H1 (cell line): ENCODE results near the gene TUBGCP6. TPM values are rescaled to one million over a fixed set of nuclear protein-coding genes. Genes with fewer than 3 reads are reported as not detected.

Source experiments
- CTCF ChIA-PET: fragments of 300-600 bp; sonication (Branson Sonifier 250); formaldehyde crosslinking; loops from one replicate; lab custom pipeline; 2021; ENCODE audit not compliant: partially characterized antibody; lab: Charles Lee
- POLR2A ChIA-PET: fragments of 300-600 bp; sonication (Branson Sonifier 250); formaldehyde crosslinking; loops from one replicate; lab custom pipeline; 2021; ENCODE audit warnings: inconsistent platforms; ENCODE audit not compliant: partially characterized antibody; lab: Charles Lee
- DNase-seq, 2 experiments: peaks; one replicate each; pipeline versions ENCODE4 v3.0.0 to v3.0.0-alpha.2; 2010 to 2022; ENCODE audit warnings: low spot score in 2 of 2, low read depth in 1 of 2, mixed read lengths in 1 of 2
- FAIRE-seq: peaks from 2 replicates; lab custom pipeline; 2011; peaks lifted over from hg19 to GRCh38; lab: Jason Lieb, UNC
- H2AFZ ChIP-seq: 2 replicates; pipeline ENCODE4 v1.8.1; 2012; ENCODE audit warnings: low read length, inconsistent platforms
- H2AK5ac ChIP-seq: 2 replicates; pipeline ENCODE4 v1.6.1; 2013; ENCODE audit warnings: low read depth, low read length
- H2BK120ac ChIP-seq: replicated peaks from 2 replicates; pipeline ENCODE3; 2013; ENCODE audit warnings: low read depth, low read length, inconsistent platforms
- H2BK12ac ChIP-seq: 2 replicates; pipeline ENCODE4 v1.6.1; 2013; ENCODE audit warnings: low read depth, low read length
- H2BK15ac ChIP-seq: 2 replicates; pipeline ENCODE4 v1.6.1; 2013; ENCODE audit warnings: low read length
- H2BK20ac ChIP-seq: 2 replicates; pipeline ENCODE4 v1.6.1; 2013; ENCODE audit warnings: low read length
- H2BK5ac ChIP-seq: 2 replicates; pipeline ENCODE4 v1.6.1; 2013; ENCODE audit warnings: low read depth, low read length
- H3K14ac ChIP-seq: 2 replicates; pipeline ENCODE4 v1.6.1; 2013; ENCODE audit warnings: inconsistent platforms; ENCODE audit not compliant: insufficient read length
- H3K18ac ChIP-seq: 2 replicates; pipeline ENCODE4 v1.6.1; 2013; ENCODE audit warnings: low read length; ENCODE audit errors: extremely low read depth
- H3K23ac ChIP-seq: 2 replicates; pipeline ENCODE4 v1.6.1; 2013; ENCODE audit warnings: inconsistent platforms; ENCODE audit not compliant: insufficient read length
- H3K23me2 ChIP-seq: 2 replicates; pipeline ENCODE4 v1.6.1; 2013; ENCODE audit warnings: low read depth, low read length
- H3K27ac ChIP-seq: 2 replicates; pipeline ENCODE4 v1.6.1; 2011; ENCODE audit warnings: low read depth, low read length, inconsistent platforms
- H3K27me3 ChIP-seq, 4 experiments: replicated peaks in 1 of 4; 1 replicate in 1 of 4; 2 replicates in 3 of 4; pipeline versions ENCODE4 v1.6.1 to v1.8.1; 2011 to 2013; ENCODE audit warnings: low read length in 3 of 4, mild to moderate bottlenecking in 3 of 4, inconsistent platforms in 2 of 4, mixed read lengths in 2 of 4, moderate library complexity in 1 of 4; ENCODE audit not compliant: control insufficient read depth in 3 of 4, insufficient read depth in 3 of 4; ENCODE audit errors: extremely low read depth in 1 of 4
- H3K36me3 ChIP-seq, 4 experiments: 2 replicates each; pipeline versions ENCODE4 v1.6.1 to v1.8.1; 2011 to 2013; ENCODE audit warnings: mild to moderate bottlenecking in 4 of 4, low read length in 3 of 4, moderate library complexity in 2 of 4, control low read depth in 1 of 4, inconsistent platforms in 1 of 4; ENCODE audit not compliant: insufficient read depth in 4 of 4, control insufficient read depth in 2 of 4
- H3K4ac ChIP-seq: replicated peaks from 2 replicates; pipeline ENCODE3; 2013; ENCODE audit warnings: low read length, low read depth, mixed read lengths, inconsistent platforms; ENCODE audit not compliant: insufficient read length
- H3K4me1 ChIP-seq, 4 experiments: replicated peaks in 1 of 4; 1 replicate in 1 of 4; 2 replicates in 3 of 4; pipeline versions ENCODE4 v1.6.1 to v1.8.1; 2011 to 2013; ENCODE audit warnings: low read length in 3 of 4, inconsistent platforms in 2 of 4, mixed read lengths in 1 of 4; ENCODE audit not compliant: insufficient read depth in 4 of 4, control insufficient read depth in 3 of 4
- H3K4me2 ChIP-seq, 2 experiments: 2 replicates each; pipeline versions ENCODE4 v1.6.1 to v1.8.1; 2011 to 2013; ENCODE audit warnings: low read depth in 2 of 2, low read length in 2 of 2, control low read depth in 1 of 2, inconsistent platforms in 1 of 2, mild to moderate bottlenecking in 1 of 2; ENCODE audit not compliant: insufficient read depth in 1 of 2
- H3K4me3 ChIP-seq, 4 experiments: fragments of 200-600, 300-600 bp in 1 of 4; sonication (generic), shearing (Covaris generic), sonication (Bioruptor Twin) in 1 of 4; 2 replicates each; pipeline versions ENCODE4 v1.5.1 to v1.8.1; 2011 to 2016; ENCODE audit warnings: low read length in 4 of 4, low read depth in 3 of 4, control low read depth in 2 of 4, inconsistent platforms in 2 of 4, mild to moderate bottlenecking in 2 of 4, mixed read lengths in 1 of 4, moderate library complexity in 1 of 4; ENCODE audit not compliant: insufficient read depth in 2 of 4; ENCODE audit errors: extremely low read depth in 1 of 4
- H3K56ac ChIP-seq: replicated peaks from 2 replicates; pipeline ENCODE3; 2013; ENCODE audit warnings: low read depth, mild to moderate bottlenecking, mixed read lengths, low read length, inconsistent platforms; ENCODE audit not compliant: insufficient read length
- H3K79me1 ChIP-seq: 2 replicates; pipeline ENCODE4 v1.6.1; 2013; ENCODE audit warnings: low read depth, low read length, control low read depth
- H3K79me2 ChIP-seq, 2 experiments: 2 replicates each; pipeline versions ENCODE4 v1.6.1 to v1.8.1; 2012 to 2013; ENCODE audit warnings: low read length in 2 of 2, mild to moderate bottlenecking in 2 of 2, inconsistent platforms in 1 of 2; ENCODE audit not compliant: insufficient read depth in 2 of 2, control insufficient read depth in 1 of 2
- H3K9ac ChIP-seq, 4 experiments: replicated peaks in 1 of 4; 1 replicate in 1 of 4; 2 replicates in 3 of 4; pipeline versions ENCODE4 v1.6.1 to v1.8.1; 2011 to 2013; ENCODE audit warnings: low read depth in 3 of 4, low read length in 3 of 4, control low read depth in 2 of 4, mild to moderate bottlenecking in 2 of 4, moderate library complexity in 2 of 4, inconsistent platforms in 1 of 4; ENCODE audit errors: extremely low read depth in 1 of 4
- H3K9me3 ChIP-seq, 2 experiments: 2 replicates each; pipeline versions ENCODE4 v1.6.1 to v1.8.1; 2012 to 2013; ENCODE audit warnings: mild to moderate bottlenecking in 2 of 2, moderate library complexity in 2 of 2, control low read depth in 1 of 2, inconsistent platforms in 1 of 2, low read depth in 1 of 2, low read length in 1 of 2, mixed read lengths in 1 of 2; ENCODE audit not compliant: insufficient read depth in 2 of 2
- H4K20me1 ChIP-seq, 2 experiments: replicated peaks in 1 of 2; 2 replicates each; pipeline versions ENCODE3 to v1.8.1; 2011 to 2013; ENCODE audit warnings: inconsistent platforms in 2 of 2, low read length in 2 of 2, mild to moderate bottlenecking in 1 of 2; ENCODE audit not compliant: insufficient read depth in 2 of 2, control insufficient read depth in 1 of 2
- H4K5ac ChIP-seq: 2 replicates; pipeline ENCODE4 v1.6.1; 2013; ENCODE audit warnings: low read length, low read depth, mixed read lengths, inconsistent platforms; ENCODE audit not compliant: insufficient read length
- H4K8ac ChIP-seq: 2 replicates; pipeline ENCODE4 v1.8.0; 2013; ENCODE audit warnings: mild to moderate bottlenecking, moderate library complexity, low read length, inconsistent platforms; ENCODE audit not compliant: insufficient read depth; ENCODE audit errors: extremely low read depth
- H4K91ac ChIP-seq: replicated peaks from 2 replicates; pipeline ENCODE3; 2013; ENCODE audit warnings: low read length, mixed read lengths, inconsistent platforms; ENCODE audit not compliant: insufficient read length
- CREB1 ChIP-seq: IDR thresholded peaks from 2 replicates; pipeline ENCODE4 v1.6.1; 2012; ENCODE audit warnings: inconsistent platforms
- WGBS, 2 experiments: shearing (Covaris generic) in 1 of 2; methylation state at CpG; one replicate each; pipeline versions ENCODE4 v1.1.6 to v1.1.7; 2013 to 2015; ENCODE audit warnings: low lambda C conversion rate in 2 of 2, mixed read lengths in 2 of 2, inconsistent platforms in 1 of 2, low coverage in 1 of 2, missing lambda C conversion rate in 1 of 2; ENCODE audit not compliant: insufficient replicate concordance in 2 of 2, insufficient coverage in 1 of 2, insufficient read length in 1 of 2; ENCODE audit errors: extremely low coverage in 1 of 2, missing lambda C conversion rate in 1 of 2; 5-methylcytosine and 5-hydroxymethylcytosine counted together
- polyA plus RNA-seq, 7 experiments: library from polyadenylated mRNA; depleted of rRNA in 3 of 7; stranded (reverse) in 5 of 7; unstranded in 2 of 7; fragments of >200 nt in 5 of 7; fragments of 200-250 nt in 2 of 7; gene quantifications; 1 replicate in 5 of 7; 2 replicates in 1 of 7; 4 replicates in 1 of 7; pipeline versions ENCODE4 v1.2.1 to v1.2.3, GENCODE V29; 2011 to 2013; ENCODE audit warnings: missing spikeins in 2 of 7, mixed read lengths in 2 of 7
- total RNA-seq: library from RNA; stranded (reverse); fragmentation: NEBNext Ultra II Directional; extraction: Animal tissue kit (Norgen Biotek cat#: 25700); gene quantifications from 2 replicates; pipeline ENCODE4 v1.2.1, GENCODE V29; 2021
- TF ChIP-seq, protein P1 (sequence below): IDR thresholded peaks from 2 replicates; pipeline ENCODE4 v1.6.1; 2012; ENCODE audit warnings: inconsistent platforms
- TF ChIP-seq, protein P2 (sequence below): IDR thresholded peaks from 2 replicates; pipeline ENCODE4 v1.6.1; 2011; ENCODE audit warnings: low read length, improper control_type of control experiment

Gene TUBGCP6
- total and polyA plus RNA-seq, 2 of the 8 experiments (the other 6 are each of a cell fraction or from before 2014, with no cell fraction given) = 24.2 to 24.7 TPM

DNA sequence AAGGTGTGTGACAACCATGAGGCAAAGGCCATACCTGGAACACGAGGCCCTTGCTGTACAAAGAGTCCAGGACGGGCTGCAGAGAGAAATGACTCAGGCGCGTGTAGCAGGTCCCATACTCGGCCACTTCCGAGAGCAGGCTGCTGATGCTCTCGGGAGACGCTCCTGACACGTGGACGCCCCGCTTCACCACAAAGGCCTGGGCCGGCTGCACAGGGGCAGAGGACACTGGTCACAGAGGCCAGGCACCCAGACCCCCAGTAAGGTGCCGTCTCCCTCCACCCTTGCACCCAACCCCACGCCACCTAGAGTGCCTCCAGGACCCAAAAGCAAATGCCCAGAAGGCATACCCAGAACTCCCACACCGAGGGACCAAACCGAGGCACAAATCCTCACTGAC lies 15.5 kb downstream of the TUBGCP6 start:
- H3K27me3 ChIP-seq = no peaks in the 10 kb centered on the region
- H4K20me1 ChIP-seq = peaks cover 0 to 18% of the 10 kb centered on the region in 2 experiments
- H4K5ac ChIP-seq = no peak overlapping the region
- no peak overlapping the region for H4K91ac ChIP-seq
- H3K9ac ChIP-seq = no peak overlapping the region
- H2BK120ac ChIP-seq = no peak overlapping the region
- DNase-seq (no peak), FAIRE-seq (no peak)
- H3K23me2 ChIP-seq = no peaks in the 10 kb centered on the region
- H2BK12ac ChIP-seq = no peak overlapping the region
- H3K4me1 ChIP-seq = no peaks in the 10 kb centered on the region
- POLR2A ChIA-PET = no interaction called here
- no peak overlapping the region for H3K56ac ChIP-seq
- H3K18ac ChIP-seq = no peak overlapping the region
- H2BK20ac ChIP-seq = no peak overlapping the region
- H3K79me1 ChIP-seq = peaks cover 8% of the 10 kb centered on the region
- 90% methylated on average over 16 of the region's 16 CpGs; no CpG with 5 or more reads in 1 of the 2 experiments for WGBS, 2 experiments
- H2AK5ac ChIP-seq = no peak overlapping the region
- no peaks in the 10 kb centered on the region; a peak in 1 of 4 replicates for H3K9me3 ChIP-seq
- no peak overlapping the region for H3K23ac ChIP-seq
- H2BK5ac ChIP-seq = no peak overlapping the region
- H3K79me2 ChIP-seq = peaks cover 0 to 7% of the 10 kb centered on the region in 2 experiments; a peak in 2 of 4 replicates
- CTCF ChIA-PET = no interaction called here
- H3K4me3 ChIP-seq = no peak overlapping the region
- no peak overlapping the region for H3K4me2 ChIP-seq
- no peak for TF ChIP-seq CREB1
- TF ChIP-seq, protein P1, sequence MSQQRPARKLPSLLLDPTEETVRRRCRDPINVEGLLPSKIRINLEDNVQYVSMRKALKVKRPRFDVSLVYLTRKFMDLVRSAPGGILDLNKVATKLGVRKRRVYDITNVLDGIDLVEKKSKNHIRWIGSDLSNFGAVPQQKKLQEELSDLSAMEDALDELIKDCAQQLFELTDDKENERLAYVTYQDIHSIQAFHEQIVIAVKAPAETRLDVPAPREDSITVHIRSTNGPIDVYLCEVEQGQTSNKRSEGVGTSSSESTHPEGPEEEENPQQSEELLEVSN = no peak
- TF ChIP-seq, protein P2, sequence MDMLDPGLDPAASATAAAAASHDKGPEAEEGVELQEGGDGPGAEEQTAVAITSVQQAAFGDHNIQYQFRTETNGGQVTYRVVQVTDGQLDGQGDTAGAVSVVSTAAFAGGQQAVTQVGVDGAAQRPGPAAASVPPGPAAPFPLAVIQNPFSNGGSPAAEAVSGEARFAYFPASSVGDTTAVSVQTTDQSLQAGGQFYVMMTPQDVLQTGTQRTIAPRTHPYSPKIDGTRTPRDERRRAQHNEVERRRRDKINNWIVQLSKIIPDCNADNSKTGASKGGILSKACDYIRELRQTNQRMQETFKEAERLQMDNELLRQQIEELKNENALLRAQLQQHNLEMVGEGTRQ = no peak
- TF ChIP-seq, all 59 proteins: peak for 0
- no peak overlapping the region for H3K4ac ChIP-seq
- no peak overlapping the region for H3K27ac ChIP-seq
- no peak overlapping the region for H3K14ac ChIP-seq
- H3K36me3 ChIP-seq = peaks cover 0 to 4% (median under 1%) of the 10 kb centered on the region in 4 experiments; a peak in 4 of 8 replicates
- H2BK15ac ChIP-seq = no peak overlapping the region
- no peak overlapping the region for H4K8ac ChIP-seq
- H2AFZ ChIP-seq = no peak overlapping the region
